PC-9 (cell line): ENCODE results near the gene KIAA0586. TPM values are rescaled to one million over a fixed set of nuclear protein-coding genes. Genes with fewer than 3 reads are reported as not detected.

Experiments
- BruUV-seq: library from RNA; stranded (reverse); fragments of 400-500 nt; replicated peaks from 2 replicates; lab custom pipeline; 2021; lab: Mats Ljungman, UMichigan
- CTCF ChIA-PET: fragments of 300-600 bp; sonication (Branson Sonifier 250); formaldehyde crosslinking; loops from one replicate; lab custom pipeline; 2022; ENCODE audit warnings: antibody characterized with exemption; lab: Charles Lee
- POLR2A ChIA-PET: fragments of 300-600 bp; sonication (Branson Sonifier 250); formaldehyde crosslinking; loops from one replicate; lab custom pipeline; 2022; ENCODE audit warnings: antibody characterized with exemption; ENCODE audit not compliant: unreplicated experiment; lab: Charles Lee
- DNase-seq, 2 experiments: peaks; one replicate each; pipeline versions ENCODE4 v3.0.0 to v3.0.0-alpha.2; 2015 to 2022; ENCODE audit warnings: mixed read lengths in 1 of 2
- H2AFZ ChIP-seq: fragments of 200-600 bp; sonication (generic); 2 replicates; pipeline ENCODE4 v1.8.1; 2017; ENCODE audit warnings: antibody characterized with exemption
- H3F3A ChIP-seq: fragments of 200-600 bp; sonication (generic); 2 replicates; pipeline ENCODE4 v1.8.1; 2017; ENCODE audit warnings: antibody characterized with exemption, mild to moderate bottlenecking, low read depth; ENCODE audit not compliant: insufficient read depth
- H3K27ac ChIP-seq: fragments of 200-600 bp; sonication (generic); 2 replicates; pipeline ENCODE4 v1.6.1; 2016; ENCODE audit warnings: mixed run types
- H3K27me3 ChIP-seq: fragments of 200-600 bp; sonication (generic); 2 replicates; pipeline ENCODE4 v1.6.1; 2016; ENCODE audit warnings: low read depth, mixed run types; ENCODE audit not compliant: insufficient read depth
- H3K36me3 ChIP-seq: fragments of 200-600 bp; sonication (generic); 2 replicates; pipeline ENCODE4 v1.6.1; 2016; ENCODE audit warnings: low read depth, mixed run types
- H3K4me1 ChIP-seq: fragments of 200-600 bp; sonication (generic); replicated peaks from 2 replicates; pipeline ENCODE4 v1.6.1; 2016; ENCODE audit warnings: mixed run types; ENCODE audit not compliant: insufficient read depth
- H3K4me2 ChIP-seq: fragments of 200-600 bp; sonication (generic); 2 replicates; pipeline ENCODE4 v1.6.1; 2017; ENCODE audit warnings: mixed run types
- H3K4me3 ChIP-seq: fragments of 200-600 bp; sonication (generic); 2 replicates; pipeline ENCODE4 v1.6.1; 2016; ENCODE audit warnings: mixed run types
- H3K79me2 ChIP-seq: fragments of 200-600 bp; sonication (generic); 2 replicates; pipeline ENCODE4 v1.6.1; 2017; ENCODE audit warnings: low read depth, mixed run types
- H3K9me2 ChIP-seq: fragments of 200-600 bp; sonication (generic); 2 replicates; pipeline ENCODE4 v1.8.1; 2017; ENCODE audit warnings: mild to moderate bottlenecking; ENCODE audit not compliant: insufficient read depth
- H3K9me3 ChIP-seq: fragments of 200-600 bp; sonication (generic); 2 replicates; pipeline ENCODE4 v1.8.1; 2016; ENCODE audit warnings: low read depth; ENCODE audit not compliant: insufficient read depth
- H4K20me1 ChIP-seq: fragments of 200-600 bp; sonication (generic); 2 replicates; pipeline ENCODE4 v1.8.1; 2017; ENCODE audit not compliant: insufficient read depth
- CTCF ChIP-seq: fragments of 200-600 bp; sonication (generic); conservative IDR thresholded peaks from 2 replicates; pipeline ENCODE4 v1.6.1; 2017; ENCODE audit warnings: mixed run types, antibody characterized with exemption, mild to moderate bottlenecking, moderate library complexity
- EZH2 ChIP-seq: fragments of 200-600 bp; sonication (generic); IDR thresholded peaks from 2 replicates; pipeline ENCODE4 v1.8.0; 2017; ENCODE audit warnings: antibody characterized with exemption, low read depth
- intact Hi-C: fragments of 100-400 bp; cut with micrococcal nuclease; formaldehyde crosslinking; loops from one replicate; pipeline ENCODE4 v1.10.0; 2022; ENCODE audit not compliant: unreplicated experiment
- total RNA-seq: library from RNA; stranded (reverse); gene quantifications from 2 replicates; pipeline ENCODE4 v1.2.3, GENCODE V29; 2021

Gene KIAA0586
- total RNA-seq, 1 experiment from 2014 or later: 20.4 TPM

GRCh38 chr14:58557242-58557641, 129.7 kb downstream of the KIAA0586 start:
- no peaks in the 10 kb centered on the region for H3K27me3 ChIP-seq
- H3K4me3 ChIP-seq: no peak overlapping the region
- no peaks in the 10 kb centered on the region for H3K79me2 ChIP-seq
- intact Hi-C loops: no loop called here
- ChIA-PET POLR2A (no interaction called here), CTCF (no interaction called here)
- H3K36me3 ChIP-seq: no peaks in the 10 kb centered on the region
- H3F3A ChIP-seq: no peaks in the 10 kb centered on the region
- H3K4me2 ChIP-seq: no peak overlapping the region
- no peaks in the 10 kb centered on the region for H3K9me2 ChIP-seq
- no peak overlapping the region for H2AFZ ChIP-seq
- BruUV-seq: no TSS peak
- no peaks in the 10 kb centered on the region for H3K4me1 ChIP-seq
- no peak for TF ChIP-seq EZH2
- no peak for TF ChIP-seq CTCF
- no peak for DNase-seq
- H4K20me1 ChIP-seq: no peaks in the 10 kb centered on the region
- no peaks in the 10 kb centered on the region for H3K9me3 ChIP-seq
- H3K27ac ChIP-seq: no peak overlapping the region

- TF ChIP-seq EZH2: no peak
- TF ChIP-seq CTCF: no peak
- CTCF ChIA-PET: no interaction called here
- Histone ChIP-seq H3F3A (no peaks in the 10 kb centered on the region), H3K4me2 (no peak overlapping the region), H3K79me2 (no peaks in the 10 kb centered on the region), H2AFZ (no peak overlapping the region), H4K20me1 (no peaks in the 10 kb centered on the region), H3K36me3 (no peaks in the 10 kb centered on the region), H3K4me3 (no peak overlapping the region), H3K4me1 (no peaks in the 10 kb centered on the region), H3K27ac (no peak overlapping the region), H3K27me3 (no peaks in the 10 kb centered on the region), H3K9me2 (no peaks in the 10 kb centered on the region), H3K9me3 (no peaks in the 10 kb centered on the region)
- intact Hi-C loops: no loop called here
- DNase-seq: no peak
- no TSS peak for BruUV-seq
- POLR2A ChIA-PET: no interaction called here
Measured at GRCh38 chr14:58560208-58560607, 132.7 kb downstream of the KIAA0586 start.

- H3K9me3 ChIP-seq: no peaks in the 10 kb centered on the region
- TF ChIP-seq EZH2 (no peak), CTCF (no peak)
- no peak overlapping the region for H3K27ac ChIP-seq
- POLR2A ChIA-PET: no interaction called here
- no peak overlapping the region for H2AFZ ChIP-seq
- intact Hi-C loops: no loop called here
- H3K4me3 ChIP-seq: no peak overlapping the region
- CTCF ChIA-PET: no interaction called here
- no peaks in the 10 kb centered on the region for H3K36me3 ChIP-seq
- no peaks in the 10 kb centered on the region for H4K20me1 ChIP-seq
- H3K4me1 ChIP-seq: no peaks in the 10 kb centered on the region
- no peak for DNase-seq
- no peak overlapping the region for H3K4me2 ChIP-seq
- no peaks in the 10 kb centered on the region for H3K27me3 ChIP-seq
- BruUV-seq: no TSS peak
- H3K79me2 ChIP-seq: no peaks in the 10 kb centered on the region
- no peaks in the 10 kb centered on the region for H3K9me2 ChIP-seq
- no peaks in the 10 kb centered on the region for H3F3A ChIP-seq
Measured at GRCh38 chr14:58562141-58562540, 134.6 kb downstream of the KIAA0586 start.
